ENCODE results near the gene MAP4K3. TPM values are rescaled to one million over a fixed set of nuclear protein-coding genes. Genes with fewer than 3 reads are reported as not detected.

The MAP4K3 gene
- total RNA-seq, 1 experiment from 2014 or later, result 36.0 TPM

DNA sequence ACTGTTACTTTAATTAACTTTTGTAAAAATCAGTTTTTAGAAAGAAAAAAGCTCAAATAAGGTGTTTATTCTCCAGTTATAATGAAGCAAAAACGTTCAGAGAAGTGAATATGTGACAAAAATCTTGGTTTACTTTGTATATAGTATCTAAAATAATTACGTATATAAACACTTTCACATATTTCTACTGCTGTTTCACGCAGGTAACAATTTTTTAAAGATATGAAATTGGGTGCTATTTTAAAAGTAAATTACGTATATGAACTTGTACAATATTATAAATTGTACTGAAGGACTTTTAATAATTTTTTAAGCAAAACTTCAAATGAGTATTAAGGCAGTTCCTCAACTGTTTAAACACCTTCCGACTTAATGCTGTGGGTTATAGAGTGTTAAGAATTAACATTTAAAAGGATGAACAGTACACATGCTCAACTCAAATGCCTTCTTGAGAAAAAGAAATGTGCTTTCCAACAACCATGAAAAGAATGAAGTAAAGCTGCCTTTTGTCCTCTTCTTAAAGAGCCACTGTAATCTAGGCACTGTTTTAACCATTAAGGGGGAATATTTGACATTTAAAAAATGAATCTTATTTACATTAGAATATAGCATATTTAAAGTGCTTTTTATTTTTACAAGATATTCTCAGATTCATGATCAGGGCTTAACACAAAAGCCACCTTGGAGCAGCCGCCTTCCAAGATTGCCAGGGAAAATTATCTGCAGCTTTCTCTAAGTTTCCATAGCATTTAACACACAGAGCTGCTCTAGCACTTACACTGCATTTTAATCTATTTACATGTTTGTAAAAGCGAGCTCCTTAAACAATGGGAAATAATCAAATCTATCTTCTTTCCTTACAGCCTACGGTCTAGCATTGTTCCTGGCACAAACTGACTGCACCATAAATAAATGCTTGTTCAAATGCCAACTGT, 136.8 kb downstream of the MAP4K3 start:
- intact Hi-C loops (cut with micrococcal nuclease), result no loop called here
- no peaks in the 10 kb centered on the region for H3K27me3 Mint-ChIP-seq (ENCODE audit: insufficient read depth, unreplicated experiment)
- POLR2A ChIA-PET, result interaction anchor here (0.6 kb wide), 1 partner anchor 175 kb away, joined by 4 read pairs; no protein-coding TSS in a partner anchor
- no peaks in the 10 kb centered on the region for H3K4me1 Mint-ChIP-seq (ENCODE audit: insufficient read depth, unreplicated experiment)
- no peak overlapping the region for H3K27ac Mint-ChIP-seq (ENCODE audit: low read depth, unreplicated experiment)
- no peak overlapping the region for H3K4me3 Mint-ChIP-seq (ENCODE audit: unreplicated experiment)
- no TSS peak for BruUV-seq (replicated peaks)
- CTCF ChIA-PET, result interaction anchor here (0.9 to 1.3 kb wide), 3 partner anchors 11 to 396 kb away, joined by 3 to 4 read pairs (median 3); no protein-coding TSS in a partner anchor
- TF ChIP-seq, protein P1, sequence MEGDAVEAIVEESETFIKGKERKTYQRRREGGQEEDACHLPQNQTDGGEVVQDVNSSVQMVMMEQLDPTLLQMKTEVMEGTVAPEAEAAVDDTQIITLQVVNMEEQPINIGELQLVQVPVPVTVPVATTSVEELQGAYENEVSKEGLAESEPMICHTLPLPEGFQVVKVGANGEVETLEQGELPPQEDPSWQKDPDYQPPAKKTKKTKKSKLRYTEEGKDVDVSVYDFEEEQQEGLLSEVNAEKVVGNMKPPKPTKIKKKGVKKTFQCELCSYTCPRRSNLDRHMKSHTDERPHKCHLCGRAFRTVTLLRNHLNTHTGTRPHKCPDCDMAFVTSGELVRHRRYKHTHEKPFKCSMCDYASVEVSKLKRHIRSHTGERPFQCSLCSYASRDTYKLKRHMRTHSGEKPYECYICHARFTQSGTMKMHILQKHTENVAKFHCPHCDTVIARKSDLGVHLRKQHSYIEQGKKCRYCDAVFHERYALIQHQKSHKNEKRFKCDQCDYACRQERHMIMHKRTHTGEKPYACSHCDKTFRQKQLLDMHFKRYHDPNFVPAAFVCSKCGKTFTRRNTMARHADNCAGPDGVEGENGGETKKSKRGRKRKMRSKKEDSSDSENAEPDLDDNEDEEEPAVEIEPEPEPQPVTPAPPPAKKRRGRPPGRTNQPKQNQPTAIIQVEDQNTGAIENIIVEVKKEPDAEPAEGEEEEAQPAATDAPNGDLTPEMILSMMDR (IDR thresholded peaks at IDR 0.05; ENCODE audit: unreplicated experiment), result no peak
- DNase-seq (ENCODE audit: unreplicated experiment), result no peak
- H3K9me3 Mint-ChIP-seq (ENCODE audit: unreplicated experiment), result no peaks in the 10 kb centered on the region
- peaks cover 5% of the 10 kb centered on the region for H3K36me3 Mint-ChIP-seq (ENCODE audit: insufficient read depth, unreplicated experiment)

DNA sequence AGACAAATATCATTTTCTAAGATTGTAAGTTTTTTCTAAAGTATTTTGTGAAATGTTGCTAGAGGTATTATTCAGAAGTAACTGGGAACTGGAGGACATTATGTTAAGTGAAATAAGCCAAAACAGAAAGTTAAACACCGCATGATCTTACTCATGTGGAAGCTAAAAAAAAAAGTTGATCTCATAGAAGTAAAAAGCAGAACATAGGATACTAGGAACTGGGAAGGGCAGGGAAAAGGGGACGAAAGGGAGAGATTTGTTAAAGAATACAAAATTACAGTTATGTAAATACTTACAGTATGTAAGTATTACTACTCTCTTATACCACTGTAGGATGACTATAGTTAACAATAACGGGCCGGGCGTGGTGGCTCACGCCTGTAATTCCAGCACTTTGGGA, 146.7 kb downstream of the MAP4K3 start:
- intact Hi-C loops (cut with micrococcal nuclease), result no loop called here

DNA sequence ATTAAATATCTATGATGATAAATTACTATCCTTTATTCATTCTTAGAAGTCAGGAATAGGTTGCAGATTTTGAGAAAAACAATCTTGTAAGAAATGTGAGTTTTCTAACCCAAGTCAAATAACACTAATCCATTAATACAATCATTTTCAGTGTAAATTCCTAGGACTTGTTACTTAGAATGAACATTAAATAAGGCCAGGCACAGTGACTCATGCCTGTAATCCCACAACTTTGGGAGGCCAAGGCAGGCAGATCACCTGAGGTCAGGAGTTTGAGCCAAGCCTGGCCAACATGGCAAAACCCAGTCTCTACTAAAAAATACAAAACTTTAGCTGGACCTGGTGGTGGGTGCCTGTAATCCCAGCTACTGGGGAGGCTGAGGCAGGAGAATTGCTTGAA, 147.5 kb downstream of the MAP4K3 start:
- CTCF ChIA-PET, result interaction anchor here (0.6 kb wide), 1 partner anchor 43 kb away, joined by 3 read pairs; no protein-coding TSS in a partner anchor
- Mint-ChIP-seq H3K36me3 (ENCODE audit: insufficient read depth, unreplicated experiment) (peaks cover 48% of the 10 kb centered on the region), H3K9me3 (ENCODE audit: unreplicated experiment) (no peaks in the 10 kb centered on the region), H3K4me1 (ENCODE audit: insufficient read depth, unreplicated experiment) (no peaks in the 10 kb centered on the region), H3K27me3 (ENCODE audit: insufficient read depth, unreplicated experiment) (no peaks in the 10 kb centered on the region), H3K4me3 (ENCODE audit: unreplicated experiment) (no peak overlapping the region), H3K27ac (ENCODE audit: low read depth, unreplicated experiment) (no peak overlapping the region)
- DNase-seq (ENCODE audit: unreplicated experiment), result peak; percentile 17
- intact Hi-C loops (cut with micrococcal nuclease), result no loop called here
- no TSS peak for BruUV-seq (replicated peaks)
- TF ChIP-seq, protein P1 (IDR thresholded peaks at IDR 0.05; ENCODE audit: unreplicated experiment), result no peak
- POLR2A ChIA-PET, result interaction anchor here (0.9 kb wide), 1 partner anchor 13 kb away, joined by 3 read pairs; no protein-coding TSS in a partner anchor

More for the DNA sequence above, 146.7 kb downstream of the MAP4K3 start:
- no peak for DNase-seq (ENCODE audit: unreplicated experiment)
- Mint-ChIP-seq H3K9me3 (ENCODE audit: unreplicated experiment) (no peaks in the 10 kb centered on the region), H3K4me3 (ENCODE audit: unreplicated experiment) (no peak overlapping the region), H3K27me3 (ENCODE audit: insufficient read depth, unreplicated experiment) (no peaks in the 10 kb centered on the region), H3K4me1 (ENCODE audit: insufficient read depth, unreplicated experiment) (no peaks in the 10 kb centered on the region), H3K36me3 (ENCODE audit: insufficient read depth, unreplicated experiment) (peaks cover 48% of the 10 kb centered on the region), H3K27ac (ENCODE audit: low read depth, unreplicated experiment) (no peak overlapping the region)
- POLR2A ChIA-PET, result interaction anchor here (0.7 kb wide), 1 partner anchor 145 kb away, joined by 4 read pairs; no protein-coding TSS in a partner anchor
- CTCF ChIA-PET, result interaction anchor here (0.6 kb wide), 1 partner anchor 43 kb away, joined by 3 read pairs; no protein-coding TSS in a partner anchor
- TF ChIP-seq, protein P1 (IDR thresholded peaks at IDR 0.05; ENCODE audit: unreplicated experiment), result no peak
- no TSS peak for BruUV-seq (replicated peaks)

DNA sequence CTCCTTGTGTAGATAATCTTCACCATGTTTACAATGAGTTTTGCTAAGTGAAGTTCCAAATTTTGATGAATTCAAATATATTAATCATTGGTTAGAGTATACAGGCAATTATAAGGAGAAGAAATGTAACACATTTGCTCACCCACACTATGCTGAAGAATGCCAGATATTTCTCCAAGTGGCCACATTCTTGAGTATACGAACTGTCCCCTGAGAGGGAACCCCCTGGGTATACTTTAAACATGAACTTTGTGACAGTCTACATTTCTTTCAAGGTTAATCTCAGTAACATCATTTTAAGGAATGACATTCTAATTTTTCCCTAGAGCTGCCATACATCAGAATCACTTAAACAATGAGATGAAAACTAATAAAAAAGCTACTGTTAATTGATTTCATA, 153.5 kb downstream of the MAP4K3 start:
- Mint-ChIP-seq H3K4me1 (ENCODE audit: insufficient read depth, unreplicated experiment) (no peaks in the 10 kb centered on the region), H3K4me3 (ENCODE audit: unreplicated experiment) (no peak overlapping the region), H3K36me3 (ENCODE audit: insufficient read depth, unreplicated experiment) (peaks cover 33% of the 10 kb centered on the region), H3K9me3 (ENCODE audit: unreplicated experiment) (no peaks in the 10 kb centered on the region), H3K27ac (ENCODE audit: low read depth, unreplicated experiment) (no peak overlapping the region), H3K27me3 (ENCODE audit: insufficient read depth, unreplicated experiment) (no peaks in the 10 kb centered on the region)
- intact Hi-C loops (cut with micrococcal nuclease), result no loop called here
- TF ChIP-seq, protein P1 (IDR thresholded peaks at IDR 0.05; ENCODE audit: unreplicated experiment), result no peak
- CTCF ChIA-PET, result no interaction called here
- POLR2A ChIA-PET, result interaction anchor here (1.0 to 1.7 kb wide), 2 partner anchors 11 to 13 kb away, joined by 3 to 7 read pairs; no protein-coding TSS in a partner anchor
- BruUV-seq (replicated peaks), result no TSS peak
- no peak for DNase-seq (ENCODE audit: unreplicated experiment)

Measured in MCF 10A (cell line).